HT1080 (cell line): ENCODE data around the gene DUXB. TPM values are rescaled to one million over a fixed set of nuclear protein-coding genes. Genes with fewer than 3 reads are reported as not detected.

Experiments
- DNase-seq: peaks from one replicate; pipeline ENCODE4 v3.0.0-alpha.2; 2015; ENCODE audit warnings: low read depth
- small RNA-seq: library from RNA; depleted of rRNA; stranded (forward); fragments of <200 nt; gene quantifications from one replicate; pipeline ENCODE3, GENCODE V24; 2014
- total RNA-seq: library from RNA; depleted of rRNA; stranded (reverse); fragments of >200 nt; shearing (Covaris generic); gene quantifications from 2 replicates; pipeline ENCODE4 v1.2.3, GENCODE V29; 2014; rRNA removed

DUXB gene
- total RNA-seq, 1 experiment from 2014 or later: not detected

DNA sequence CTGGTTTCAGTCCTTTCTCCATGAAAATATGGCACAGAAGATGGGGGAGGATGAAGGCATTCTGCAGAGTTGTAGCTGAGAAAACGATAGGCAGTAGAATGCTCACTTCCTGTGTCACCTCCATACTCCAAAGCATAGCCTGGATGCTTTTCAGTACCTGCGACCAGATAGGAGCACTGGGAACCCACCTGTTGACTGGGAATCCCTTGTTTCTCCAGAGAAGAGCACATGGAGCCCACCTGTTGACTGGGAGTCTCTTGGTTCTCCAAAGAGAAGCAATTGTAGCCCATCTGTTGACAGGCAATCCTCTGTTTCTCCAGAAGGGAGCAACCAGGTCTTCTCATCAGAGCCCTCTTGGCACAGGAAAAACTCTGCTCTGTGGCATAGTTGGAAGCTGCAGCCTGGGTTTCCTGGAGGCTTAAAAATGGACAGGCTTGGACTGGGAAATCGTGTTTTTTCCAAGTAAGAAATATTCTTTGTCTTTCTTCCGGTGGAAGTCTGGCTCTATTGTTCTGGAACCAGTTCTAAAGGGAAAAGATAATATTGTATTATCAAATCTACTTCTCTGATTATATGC lies 40.4 kb downstream of the DUXB start:
- no peak for DNase-seq

DNA sequence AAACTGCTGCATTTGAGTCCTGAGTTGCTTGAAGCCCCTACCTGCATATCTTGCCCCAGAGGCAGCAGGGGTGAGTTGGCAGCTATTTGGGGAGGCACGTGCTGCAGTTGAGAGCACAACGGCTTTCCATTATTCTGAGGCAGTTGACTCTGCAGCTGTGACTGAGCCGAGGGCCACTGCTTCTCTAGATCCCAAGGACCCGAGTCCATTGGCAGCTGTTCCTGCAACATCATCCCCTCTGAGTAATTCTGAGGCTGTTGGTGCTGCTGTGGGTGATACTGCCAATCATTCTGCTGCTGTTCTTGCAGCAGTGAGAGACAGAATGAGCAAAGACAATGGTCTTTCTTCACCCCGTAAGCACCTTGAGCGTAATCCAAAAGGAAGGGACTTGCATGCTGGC lies 40.9 kb downstream of the DUXB start:
- DNase-seq: no peak

GRCh38 chr16:75658175-75658574 lies 43.1 kb downstream of the DUXB start:
- DNase-seq: no peak

DNA sequence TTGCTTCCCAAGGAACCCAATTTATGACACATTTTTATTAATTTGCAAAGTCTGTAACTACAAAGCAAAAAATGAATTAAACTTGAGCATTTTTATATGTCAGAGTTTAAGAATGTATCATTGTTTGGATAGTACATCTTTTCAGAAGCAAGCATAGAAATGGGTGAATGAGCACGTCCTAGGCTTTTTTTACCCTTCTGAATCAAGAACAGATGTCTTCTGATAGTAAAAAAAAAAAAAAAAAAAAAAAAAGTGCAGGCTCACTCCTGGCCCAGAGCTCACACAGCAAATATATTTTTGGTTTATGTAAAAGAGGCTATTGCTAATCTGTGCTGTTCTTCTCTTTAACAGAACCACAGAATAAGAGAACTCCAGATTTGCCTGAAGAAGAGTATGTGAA lies 47.3 kb downstream of the DUXB start:
- no peak for DNase-seq

GRCh38 chr16:75648265-75649076 lies 52.8 kb downstream of the DUXB start:
- DNase-seq: peak; percentile 69

GRCh38 chr16:75647492-75648264 lies 53.6 kb downstream of the DUXB start, which contains the start of the genes KARS1 and TERF2IP:
TSS of gene KARS1 (minus strand) at chr16:75647665. CDS start at chr16:75647639, 26 bp downstream.
TSS of gene TERF2IP (plus strand) at chr16:75647773. CDS start at chr16:75647883, 110 bp downstream.
- DNase-seq: peak; percentile 95

DNA sequence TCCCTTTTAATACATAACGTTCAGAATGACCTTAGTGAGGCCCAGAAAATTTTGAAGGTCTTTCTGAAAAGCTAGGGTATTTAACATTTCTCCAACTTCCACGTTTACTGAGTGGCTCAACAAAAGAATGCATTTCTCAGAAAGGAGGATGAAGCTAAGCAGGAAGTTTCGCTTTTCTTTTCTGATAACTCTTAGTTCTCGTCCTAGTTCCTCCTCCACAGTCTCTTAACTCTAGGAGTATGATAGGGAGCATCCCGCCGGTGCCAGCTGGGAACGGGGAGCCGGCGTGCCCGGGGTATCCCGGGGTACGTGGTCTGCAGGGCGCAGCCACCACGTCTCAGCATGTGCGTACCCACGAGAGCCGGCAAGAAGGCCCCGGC lies 54.2 kb downstream of the DUXB start:
- DNase-seq: no peak

GRCh38 chr16:75644240-75645012 lies 56.8 kb downstream of the DUXB start:
- no peak for DNase-seq

Small RNA genes within 50 kb of the gene (small RNA-seq; reads per million reads assigned to genes)
- not detected for gene RN7SL520P

Other genes starting within 250 kb of the DUXB start
- 15.3 and 18.9 TPM in 2 replicates for gene TMEM170A, start 236.8 kb downstream of the DUXB start, total RNA-seq
- not detected in 2 replicates for gene CHST6, start 206.0 kb downstream of the DUXB start, total RNA-seq
- gene CHST5, start 165.4 kb downstream of the DUXB start, total RNA-seq: not detected in 2 replicates
- 9.3 and 10.7 TPM in 2 replicates for gene TMEM231, start 145.2 kb downstream of the DUXB start, total RNA-seq
- gene GABARAPL2, start 135.1 kb downstream of the DUXB start, total RNA-seq: 59.0 and 131 TPM in 2 replicates
- gene ADAT1, start 78.2 kb downstream of the DUXB start, total RNA-seq: 64.8 and 68.0 TPM in 2 replicates
- 351 and 352 TPM in 2 replicates for gene KARS1, start 53.8 kb downstream of the DUXB start, total RNA-seq
- 38.6 and 46.8 TPM in 2 replicates for gene TERF2IP, start 53.7 kb downstream of the DUXB start, total RNA-seq
- gene CPHXL2, start 24.5 kb downstream of the DUXB start, total RNA-seq: not detected in 2 replicates
- gene CPHXL, start 25.0 kb upstream of the DUXB start, total RNA-seq: not detected in 2 replicates